Mammary epithelial cell (primary cell): Measurements from ENCODE around the gene DTWD1.

Experiments
- CTCF ChIP-seq, 2 donors: IDR thresholded peaks in 1 of 2; conservative IDR thresholded peaks in 1 of 2; 2 replicates each; pipeline ENCODE4 v1.5.1; 2011 to 2012; ENCODE audit warnings: inconsistent platforms in 2 of 2, low read length in 2 of 2, mild to moderate bottlenecking in 2 of 2, control low read depth in 1 of 2, low read depth in 1 of 2; ENCODE audit not compliant: insufficient read depth in 1 of 2; ENCODE audit errors: extremely low read depth in 1 of 2
- EZH2 ChIP-seq: IDR thresholded peaks from 2 replicates; pipeline ENCODE4 v1.6.1; 2012; ENCODE audit warnings: low read length, inconsistent platforms, borderline replicate concordance

DNA sequence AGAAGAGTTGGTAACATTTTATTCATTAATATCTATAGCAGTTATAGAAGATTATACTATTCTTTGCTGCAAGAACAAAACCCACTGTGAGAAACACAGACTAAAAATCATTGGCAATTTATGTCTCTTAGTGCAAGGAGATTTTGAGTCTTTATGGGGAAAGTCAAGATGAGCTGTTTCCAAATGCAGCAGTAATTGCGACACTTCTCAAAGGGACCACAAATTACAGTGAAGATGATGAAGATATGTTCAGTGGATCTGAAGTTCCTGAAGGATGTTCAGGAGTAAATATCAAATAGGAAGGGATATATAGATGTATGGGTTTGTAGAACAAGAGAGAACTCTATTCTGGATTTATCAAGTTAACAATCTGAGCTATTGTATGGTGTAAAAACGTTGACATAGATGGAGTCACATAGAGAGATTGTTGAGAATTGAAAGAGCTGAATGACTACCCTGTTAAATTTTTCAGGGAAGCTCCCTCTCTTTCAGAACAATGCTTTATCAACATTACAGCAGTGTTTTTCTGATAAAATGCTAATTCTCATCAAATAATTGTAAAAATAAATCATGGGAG, 71.8 kb downstream of the DTWD1 start:
- TF ChIP-seq EZH2 (no peak), CTCF (conservative IDR thresholded peaks at IDR 0.05 in 1 of 2, IDR thresholded peaks at IDR 0.05 in 1 of 2; ENCODE audit: extremely low read depth in 1 of 2, insufficient read depth in 1 of 2, low read depth in 1 of 2, low read length in 2 of 2) (no peak)
